Tibial nerve (tissue), 4 donors: Measurements from ENCODE around the gene ZNF408.

ENCODE experiments used
- EP300 ChIP-seq, 2 donors: sonication (generic); formaldehyde crosslinking; IDR thresholded peaks; one replicate each; pipeline ENCODE4 v1.6.1; 2017; ENCODE audit warnings: antibody characterized with exemption in 2 of 2, mild to moderate bottlenecking in 1 of 2
- POLR2A ChIP-seq, 2 donors: fragments of 450-650 bp; IDR thresholded peaks; one replicate each; pipeline ENCODE4 v1.6.1; 2017; ENCODE audit warnings: antibody characterized with exemption in 2 of 2, mild to moderate bottlenecking in 2 of 2, moderate library complexity in 2 of 2
- TF ChIP-seq, protein P1 (sequence below), 5 experiments: fragments of 200-600 bp in 3 of 5; fragments of 450-650 bp in 2 of 5; sonication (generic) in 3 of 5; IDR thresholded peaks; one replicate each; pipeline ENCODE4 v1.5.1; 2016 to 2019; ENCODE audit warnings: antibody characterized with exemption in 5 of 5, mild to moderate bottlenecking in 3 of 5, moderate library complexity in 2 of 5

- TF ChIP-seq, protein P1, sequence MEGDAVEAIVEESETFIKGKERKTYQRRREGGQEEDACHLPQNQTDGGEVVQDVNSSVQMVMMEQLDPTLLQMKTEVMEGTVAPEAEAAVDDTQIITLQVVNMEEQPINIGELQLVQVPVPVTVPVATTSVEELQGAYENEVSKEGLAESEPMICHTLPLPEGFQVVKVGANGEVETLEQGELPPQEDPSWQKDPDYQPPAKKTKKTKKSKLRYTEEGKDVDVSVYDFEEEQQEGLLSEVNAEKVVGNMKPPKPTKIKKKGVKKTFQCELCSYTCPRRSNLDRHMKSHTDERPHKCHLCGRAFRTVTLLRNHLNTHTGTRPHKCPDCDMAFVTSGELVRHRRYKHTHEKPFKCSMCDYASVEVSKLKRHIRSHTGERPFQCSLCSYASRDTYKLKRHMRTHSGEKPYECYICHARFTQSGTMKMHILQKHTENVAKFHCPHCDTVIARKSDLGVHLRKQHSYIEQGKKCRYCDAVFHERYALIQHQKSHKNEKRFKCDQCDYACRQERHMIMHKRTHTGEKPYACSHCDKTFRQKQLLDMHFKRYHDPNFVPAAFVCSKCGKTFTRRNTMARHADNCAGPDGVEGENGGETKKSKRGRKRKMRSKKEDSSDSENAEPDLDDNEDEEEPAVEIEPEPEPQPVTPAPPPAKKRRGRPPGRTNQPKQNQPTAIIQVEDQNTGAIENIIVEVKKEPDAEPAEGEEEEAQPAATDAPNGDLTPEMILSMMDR (IDR thresholded peaks at IDR 0.05) = no peak
- TF ChIP-seq EP300 (IDR thresholded peaks at IDR 0.05) (no peak), POLR2A (IDR thresholded peaks at IDR 0.05) (no peak)
Observed at GRCh38 chr11:46731545-46731944, 30.7 kb downstream of the ZNF408 start.
